Dermis microvascular lymphatic vessel endothelial cell (primary cell): ENCODE measurements around the gene HMCN1. TPM values are rescaled to one million over a fixed set of nuclear protein-coding genes. Genes with fewer than 3 reads are reported as not detected.
A peak's percentile ranks its signal among the peaks of the same experiment; 100 is the strongest.
"Not testable (repeated sequence)": the region's sequence is repeated elsewhere in the genome, so short reads cannot be mapped to it uniquely, and the experiment has no call there.

Source experiments
- DNase-seq, 2 donors: peaks; one replicate each; pipeline versions ENCODE4 v3.0.0 to v3.0.0-alpha.2; 2010; ENCODE audit warnings: low read depth in 2 of 2
- total RNA-seq: library from RNA; depleted of rRNA; stranded (reverse); fragments of >200 nt; gene quantifications from 2 replicates; pipeline ENCODE4 v1.2.1, GENCODE V29; 2014

Gene HMCN1
- total RNA-seq, 1 donor from 2014 or later, result 4.0 TPM

DNA sequence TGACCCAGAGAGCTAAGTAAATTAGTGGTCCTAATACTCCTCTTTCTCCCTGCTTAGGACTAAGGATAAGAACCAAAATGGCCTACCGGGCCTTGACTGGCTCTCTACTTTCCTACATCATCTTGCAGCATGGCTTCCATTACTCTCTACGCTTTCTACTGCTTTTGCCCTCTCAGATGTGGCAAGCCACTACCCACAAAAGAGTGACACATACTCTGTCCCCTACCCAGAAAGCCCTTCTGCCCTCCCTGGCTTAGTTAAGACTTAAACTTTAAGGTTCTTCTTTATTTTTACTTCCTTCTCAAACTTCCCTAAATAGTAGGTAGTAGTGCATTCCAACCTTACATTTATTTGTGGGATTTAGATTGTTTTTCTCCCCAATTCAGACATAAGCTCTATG is 412.8 kb downstream of the HMCN1 start:
- DNase-seq, result no peak

- no peak for DNase-seq
These were observed 415.4 kb downstream of the HMCN1 start for GRCh38 chr1:186149591-186149990.

GRCh38 chr1:186152227-186152619 is 418.0 kb downstream of the HMCN1 start:
- DNase-seq, result no peak

- DNase-seq, result peak in 1 of 2 donors; percentile 1
These were observed 418.5 kb downstream of the HMCN1 start for GRCh38 chr1:186152620-186153239.

DNA sequence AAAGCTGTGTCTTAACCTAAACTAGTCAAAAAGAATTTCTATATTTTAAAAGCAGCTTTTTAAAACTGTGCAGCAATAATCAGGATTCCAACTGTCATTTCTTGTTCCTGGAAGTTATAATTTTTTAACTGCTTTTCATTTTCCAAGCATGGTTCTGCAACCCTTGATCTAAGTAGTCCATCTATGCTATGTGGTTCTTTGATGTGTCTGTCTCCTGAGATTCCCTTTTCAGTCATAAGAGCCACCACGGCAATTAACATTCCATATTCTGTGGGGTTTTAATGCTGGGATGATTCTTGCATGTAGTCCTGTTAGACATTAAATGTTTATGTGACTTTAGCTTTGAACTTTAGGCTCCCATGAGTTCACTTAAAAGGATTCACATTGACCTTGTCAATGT is 420.5 kb downstream of the HMCN1 start:
- no peak for DNase-seq

GRCh38 chr1:186155594-186155993 is 421.4 kb downstream of the HMCN1 start:
- DNase-seq, result peak; percentile 2 to 53

GRCh38 chr1:186162895-186163294 is 428.7 kb downstream of the HMCN1 start:
- DNase-seq, result not testable (repeated sequence)

DNA sequence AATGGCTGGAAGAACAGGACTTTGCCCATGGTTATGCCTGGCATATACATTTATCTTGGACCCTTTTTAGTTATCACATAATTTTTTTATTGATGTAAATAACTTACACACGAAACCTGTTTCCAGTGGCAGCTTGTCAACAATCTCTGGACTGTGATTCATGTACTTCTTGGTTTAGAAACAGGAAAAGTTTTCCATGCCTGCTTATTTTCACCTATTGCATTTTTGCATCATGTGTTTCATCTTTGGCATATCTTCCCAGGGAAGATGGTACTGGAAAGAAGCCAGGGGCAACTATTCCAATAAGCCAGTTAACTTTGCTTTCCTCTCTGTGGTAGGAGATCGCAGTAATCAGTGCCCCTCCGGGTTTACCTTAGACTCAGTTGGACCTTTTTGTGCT is 430.6 kb downstream of the HMCN1 start:
- no peak for DNase-seq

DNA sequence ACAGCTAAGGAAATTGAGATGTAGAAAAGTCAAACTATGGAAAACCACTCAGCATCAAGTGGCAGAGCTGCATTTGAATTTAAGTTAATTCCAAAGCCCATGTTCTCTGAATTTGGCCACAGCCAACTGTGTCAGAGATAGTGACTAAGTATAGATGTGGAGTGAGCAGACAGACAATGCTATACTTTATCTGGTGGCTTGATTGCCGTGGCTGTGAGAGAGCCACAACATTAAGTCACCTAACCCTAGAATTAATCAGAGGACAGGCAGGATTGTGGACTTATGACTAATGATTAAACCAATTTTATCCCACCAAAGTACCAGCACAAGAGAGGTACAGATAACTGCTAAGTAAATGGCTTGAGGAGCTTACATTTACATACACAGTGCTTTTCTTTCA is 431.1 kb downstream of the HMCN1 start:
- DNase-seq, result no peak

DNA sequence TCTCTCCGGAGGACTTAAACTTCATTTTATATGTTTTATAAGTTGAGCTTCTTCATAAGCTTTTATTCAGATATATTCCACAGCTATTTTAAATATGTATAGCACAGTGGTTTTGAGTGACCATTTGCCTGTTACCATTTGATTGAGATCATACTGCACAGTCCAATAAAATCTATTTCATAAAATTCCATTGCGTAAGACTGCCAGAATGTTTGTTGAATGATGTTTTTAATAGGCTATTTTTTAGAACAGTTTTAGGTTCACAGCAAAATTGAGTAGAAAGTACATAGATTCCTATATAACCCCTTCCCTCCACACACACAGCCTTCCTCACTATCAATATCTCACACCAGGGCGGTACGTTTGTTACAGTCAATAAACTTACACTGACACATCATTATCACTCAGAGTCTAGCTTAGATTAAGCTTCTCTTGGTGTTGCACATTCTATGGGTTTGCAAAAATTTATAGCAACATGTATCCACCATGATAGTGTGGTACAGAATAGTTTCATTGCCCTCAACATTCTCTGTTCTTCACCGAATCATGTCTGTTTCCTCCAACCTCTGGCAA is 433.0 kb downstream of the HMCN1 start:
- no peak for DNase-seq

GRCh38 chr1:186175588-186175987 is 441.4 kb downstream of the HMCN1 start:
- no peak for DNase-seq

DNA sequence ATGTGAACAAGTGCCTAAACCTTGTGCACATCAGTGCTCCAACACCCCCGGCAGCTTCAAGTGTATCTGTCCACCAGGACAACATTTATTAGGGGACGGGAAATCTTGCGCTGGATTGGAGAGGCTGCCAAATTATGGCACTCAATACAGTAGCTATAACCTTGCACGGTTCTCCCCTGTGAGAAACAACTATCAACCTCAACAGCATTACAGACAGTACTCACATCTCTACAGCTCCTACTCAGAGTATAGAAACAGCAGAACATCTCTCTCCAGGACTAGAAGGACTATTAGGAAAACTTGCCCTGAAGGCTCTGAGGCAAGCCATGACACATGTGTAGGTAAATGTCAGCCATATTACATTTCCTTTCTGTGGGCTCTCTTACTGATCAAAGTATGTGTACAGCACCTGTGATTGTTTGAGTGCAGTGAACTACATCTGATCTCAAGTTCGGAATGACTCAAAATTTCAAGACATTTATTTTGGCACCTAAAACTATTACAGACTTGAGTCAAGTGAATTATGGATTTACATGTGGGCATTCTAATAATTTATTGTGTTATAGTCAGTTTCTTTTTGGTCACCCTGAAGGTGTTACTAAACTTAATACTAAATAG is 444.3 kb downstream of the HMCN1 start:
- DNase-seq, result no peak

- no peak for DNase-seq
These were observed 445.0 kb downstream of the HMCN1 start for GRCh38 chr1:186179231-186179630.

GRCh38 chr1:186183219-186183618 is 449.0 kb downstream of the HMCN1 start:
- no peak for DNase-seq

DNA sequence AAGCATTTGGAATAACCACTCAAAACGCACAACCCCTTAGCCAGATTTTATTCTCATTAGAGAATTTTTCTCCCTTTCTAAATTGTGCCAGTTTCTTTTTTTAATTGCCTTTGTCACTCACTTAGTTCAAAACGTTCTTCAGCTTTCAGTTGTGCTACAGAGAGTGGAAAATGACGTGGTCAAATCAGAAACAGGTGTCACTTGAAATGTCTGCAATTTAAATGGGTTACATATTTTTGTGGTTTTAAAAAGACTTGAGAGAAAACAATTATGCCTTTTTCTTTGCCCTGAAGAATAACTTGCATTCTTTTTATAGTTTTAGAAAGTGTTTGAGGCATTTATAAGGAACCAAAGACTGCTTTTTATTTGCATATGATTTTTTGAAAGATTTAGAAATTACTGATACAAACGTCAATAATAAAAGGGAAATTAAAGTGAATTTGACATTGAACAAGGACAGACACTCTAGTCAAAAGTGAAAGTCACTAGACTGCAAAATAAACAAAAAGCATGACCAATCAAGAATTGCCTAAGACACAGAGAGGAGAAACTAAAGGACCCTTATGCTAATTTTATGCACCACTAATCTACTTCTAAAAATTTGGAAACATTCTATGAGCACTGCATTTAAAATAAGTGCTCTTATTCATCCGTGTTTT is 449.9 kb downstream of the HMCN1 start:
- no peak for DNase-seq

DNA sequence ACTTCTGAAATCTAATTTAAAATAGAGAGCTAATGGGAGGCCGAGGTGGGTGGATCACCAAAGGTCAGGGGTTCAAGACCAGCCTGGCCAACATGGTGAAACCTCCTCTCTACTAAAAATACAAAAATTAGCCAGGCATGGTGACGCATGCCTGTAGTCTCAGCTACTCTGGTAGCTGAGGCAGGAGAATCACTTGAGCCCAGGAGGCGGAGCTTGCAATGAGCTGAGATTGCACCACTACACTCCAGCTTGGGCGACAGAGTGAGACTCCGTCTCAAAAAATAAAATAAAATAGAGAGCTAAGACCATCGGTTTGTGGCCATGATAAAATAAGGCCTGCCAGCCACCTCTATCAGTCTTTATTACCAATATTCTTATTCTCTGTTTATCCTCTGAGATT is 452.1 kb downstream of the HMCN1 start:
- DNase-seq, result not testable (repeated sequence)

- no peak for DNase-seq
These were observed 453.4 kb downstream of the HMCN1 start for GRCh38 chr1:186187601-186188000.

GRCh38 chr1:186188004-186188539 is 453.9 kb downstream of the HMCN1 start:
- peak in 1 of 2 donors; percentile 81 for DNase-seq

DNA sequence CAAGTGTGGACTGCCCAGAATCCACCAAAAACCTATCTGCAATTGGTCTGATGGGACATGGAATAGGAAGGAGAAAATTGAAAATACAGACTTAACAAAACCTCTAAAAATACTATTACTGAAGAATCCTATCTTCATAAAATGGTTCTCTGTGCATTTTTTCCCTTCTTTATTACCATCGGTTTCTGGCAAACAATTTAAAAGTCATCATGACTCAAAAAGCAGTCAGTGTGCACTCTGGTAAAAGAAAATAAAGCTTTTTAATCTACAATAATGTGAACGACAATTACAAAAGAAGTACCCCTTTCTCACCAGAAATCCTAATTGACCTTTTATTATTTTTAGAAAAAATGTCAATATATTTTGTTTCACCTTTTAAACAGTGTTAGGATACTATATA is 454.5 kb downstream of the HMCN1 start:
- no peak for DNase-seq

GRCh38 chr1:186189156-186189555 is 455.0 kb downstream of the HMCN1 start:
- no peak for DNase-seq

- DNase-seq, result no peak
These were observed 457.3 kb downstream of the HMCN1 start for GRCh38 chr1:186191511-186191910.

- DNase-seq, result no peak
These were observed 459.0 kb downstream of the HMCN1 start for GRCh38 chr1:186193224-186193623.
